Liver (tissue), 3 donors: Measurements from ENCODE around the gene INPP4A.

Source experiments
- EGR1 ChIP-seq, 2 donors: IDR thresholded peaks; 2 replicates each; pipeline ENCODE4 v1.6.1; 2016 to 2018; ENCODE audit warnings: antibody characterized with exemption in 2 of 2, low read depth in 2 of 2
- RAD21 ChIP-seq, 2 donors: IDR thresholded peaks; 2 replicates each; pipeline ENCODE4 v1.6.1; 2016; ENCODE audit warnings: antibody characterized with exemption in 2 of 2, mild to moderate bottlenecking in 2 of 2
- RXRA ChIP-seq, 2 donors: IDR thresholded peaks; 2 replicates each; pipeline ENCODE4 v1.6.1; 2017 to 2018; ENCODE audit warnings: antibody characterized with exemption in 2 of 2, mild to moderate bottlenecking in 1 of 2
- TF ChIP-seq, protein P1 (sequence below): fragments of 150-350 bp; IDR thresholded peaks from 2 replicates; pipeline ENCODE4 v1.5.1; 2017; ENCODE audit warnings: improper control_type of control experiment, low read depth, low read length; ENCODE audit not compliant: missing input control
- TF ChIP-seq, protein P2 (sequence below): IDR thresholded peaks from 2 replicates; pipeline ENCODE4 v1.6.1; 2016; ENCODE audit warnings: antibody characterized with exemption
- TF ChIP-seq, protein P3 (sequence below): IDR thresholded peaks from 2 replicates; pipeline ENCODE4 v1.6.1; 2016; ENCODE audit warnings: antibody characterized with exemption, mild to moderate bottlenecking
- TF ChIP-seq, protein P4 (sequence below): IDR thresholded peaks from 2 replicates; pipeline ENCODE4 v1.6.1; 2016; ENCODE audit warnings: antibody characterized with exemption
- TF ChIP-seq, protein P5 (sequence below): IDR thresholded peaks from 2 replicates; pipeline ENCODE4 v1.6.1; 2016; ENCODE audit warnings: antibody characterized with exemption
- donor health status: healthy.
- donor health status: healthy.

DNA sequence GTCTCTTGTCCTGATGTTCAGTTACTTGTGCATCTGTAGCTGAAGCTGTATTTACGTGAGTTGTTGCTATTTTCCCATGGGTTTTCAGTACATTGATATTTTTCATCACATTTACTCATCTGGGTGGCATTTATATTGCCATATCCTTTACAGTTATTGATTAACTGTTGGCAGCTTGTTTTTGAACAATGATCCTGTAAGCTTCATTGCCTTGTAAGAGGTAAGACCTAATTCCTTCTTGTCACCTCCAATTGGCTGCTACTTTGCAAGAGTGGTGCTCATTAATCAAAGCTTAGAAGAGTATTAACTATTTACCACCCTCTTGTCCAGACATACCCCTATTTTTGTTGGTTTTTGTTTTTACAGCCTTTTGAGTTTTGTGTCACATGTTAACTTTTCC lies 88.9 kb downstream of the INPP4A start:
- TF ChIP-seq, protein P1, sequence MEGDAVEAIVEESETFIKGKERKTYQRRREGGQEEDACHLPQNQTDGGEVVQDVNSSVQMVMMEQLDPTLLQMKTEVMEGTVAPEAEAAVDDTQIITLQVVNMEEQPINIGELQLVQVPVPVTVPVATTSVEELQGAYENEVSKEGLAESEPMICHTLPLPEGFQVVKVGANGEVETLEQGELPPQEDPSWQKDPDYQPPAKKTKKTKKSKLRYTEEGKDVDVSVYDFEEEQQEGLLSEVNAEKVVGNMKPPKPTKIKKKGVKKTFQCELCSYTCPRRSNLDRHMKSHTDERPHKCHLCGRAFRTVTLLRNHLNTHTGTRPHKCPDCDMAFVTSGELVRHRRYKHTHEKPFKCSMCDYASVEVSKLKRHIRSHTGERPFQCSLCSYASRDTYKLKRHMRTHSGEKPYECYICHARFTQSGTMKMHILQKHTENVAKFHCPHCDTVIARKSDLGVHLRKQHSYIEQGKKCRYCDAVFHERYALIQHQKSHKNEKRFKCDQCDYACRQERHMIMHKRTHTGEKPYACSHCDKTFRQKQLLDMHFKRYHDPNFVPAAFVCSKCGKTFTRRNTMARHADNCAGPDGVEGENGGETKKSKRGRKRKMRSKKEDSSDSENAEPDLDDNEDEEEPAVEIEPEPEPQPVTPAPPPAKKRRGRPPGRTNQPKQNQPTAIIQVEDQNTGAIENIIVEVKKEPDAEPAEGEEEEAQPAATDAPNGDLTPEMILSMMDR, result no peak
- TF ChIP-seq, protein P2, sequence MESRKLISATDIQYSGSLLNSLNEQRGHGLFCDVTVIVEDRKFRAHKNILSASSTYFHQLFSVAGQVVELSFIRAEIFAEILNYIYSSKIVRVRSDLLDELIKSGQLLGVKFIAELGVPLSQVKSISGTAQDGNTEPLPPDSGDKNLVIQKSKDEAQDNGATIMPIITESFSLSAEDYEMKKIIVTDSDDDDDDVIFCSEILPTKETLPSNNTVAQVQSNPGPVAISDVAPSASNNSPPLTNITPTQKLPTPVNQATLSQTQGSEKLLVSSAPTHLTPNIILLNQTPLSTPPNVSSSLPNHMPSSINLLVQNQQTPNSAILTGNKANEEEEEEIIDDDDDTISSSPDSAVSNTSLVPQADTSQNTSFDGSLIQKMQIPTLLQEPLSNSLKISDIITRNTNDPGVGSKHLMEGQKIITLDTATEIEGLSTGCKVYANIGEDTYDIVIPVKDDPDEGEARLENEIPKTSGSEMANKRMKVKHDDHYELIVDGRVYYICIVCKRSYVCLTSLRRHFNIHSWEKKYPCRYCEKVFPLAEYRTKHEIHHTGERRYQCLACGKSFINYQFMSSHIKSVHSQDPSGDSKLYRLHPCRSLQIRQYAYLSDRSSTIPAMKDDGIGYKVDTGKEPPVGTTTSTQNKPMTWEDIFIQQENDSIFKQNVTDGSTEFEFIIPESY, result no peak
- TF ChIP-seq, protein P3, sequence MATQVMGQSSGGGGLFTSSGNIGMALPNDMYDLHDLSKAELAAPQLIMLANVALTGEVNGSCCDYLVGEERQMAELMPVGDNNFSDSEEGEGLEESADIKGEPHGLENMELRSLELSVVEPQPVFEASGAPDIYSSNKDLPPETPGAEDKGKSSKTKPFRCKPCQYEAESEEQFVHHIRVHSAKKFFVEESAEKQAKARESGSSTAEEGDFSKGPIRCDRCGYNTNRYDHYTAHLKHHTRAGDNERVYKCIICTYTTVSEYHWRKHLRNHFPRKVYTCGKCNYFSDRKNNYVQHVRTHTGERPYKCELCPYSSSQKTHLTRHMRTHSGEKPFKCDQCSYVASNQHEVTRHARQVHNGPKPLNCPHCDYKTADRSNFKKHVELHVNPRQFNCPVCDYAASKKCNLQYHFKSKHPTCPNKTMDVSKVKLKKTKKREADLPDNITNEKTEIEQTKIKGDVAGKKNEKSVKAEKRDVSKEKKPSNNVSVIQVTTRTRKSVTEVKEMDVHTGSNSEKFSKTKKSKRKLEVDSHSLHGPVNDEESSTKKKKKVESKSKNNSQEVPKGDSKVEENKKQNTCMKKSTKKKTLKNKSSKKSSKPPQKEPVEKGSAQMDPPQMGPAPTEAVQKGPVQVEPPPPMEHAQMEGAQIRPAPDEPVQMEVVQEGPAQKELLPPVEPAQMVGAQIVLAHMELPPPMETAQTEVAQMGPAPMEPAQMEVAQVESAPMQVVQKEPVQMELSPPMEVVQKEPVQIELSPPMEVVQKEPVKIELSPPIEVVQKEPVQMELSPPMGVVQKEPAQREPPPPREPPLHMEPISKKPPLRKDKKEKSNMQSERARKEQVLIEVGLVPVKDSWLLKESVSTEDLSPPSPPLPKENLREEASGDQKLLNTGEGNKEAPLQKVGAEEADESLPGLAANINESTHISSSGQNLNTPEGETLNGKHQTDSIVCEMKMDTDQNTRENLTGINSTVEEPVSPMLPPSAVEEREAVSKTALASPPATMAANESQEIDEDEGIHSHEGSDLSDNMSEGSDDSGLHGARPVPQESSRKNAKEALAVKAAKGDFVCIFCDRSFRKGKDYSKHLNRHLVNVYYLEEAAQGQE, result no peak
- TF ChIP-seq, protein P4, sequence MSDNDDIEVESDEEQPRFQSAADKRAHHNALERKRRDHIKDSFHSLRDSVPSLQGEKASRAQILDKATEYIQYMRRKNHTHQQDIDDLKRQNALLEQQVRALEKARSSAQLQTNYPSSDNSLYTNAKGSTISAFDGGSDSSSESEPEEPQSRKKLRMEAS, result no peak
- no peak for TF ChIP-seq RXRA (IDR thresholded peaks at IDR 0.05)
- TF ChIP-seq RAD21 (IDR thresholded peaks at IDR 0.05), result no peak
- no peak for TF ChIP-seq EGR1 (IDR thresholded peaks at IDR 0.05; ENCODE audit: low read depth in 2 of 2)
- TF ChIP-seq, protein P5, sequence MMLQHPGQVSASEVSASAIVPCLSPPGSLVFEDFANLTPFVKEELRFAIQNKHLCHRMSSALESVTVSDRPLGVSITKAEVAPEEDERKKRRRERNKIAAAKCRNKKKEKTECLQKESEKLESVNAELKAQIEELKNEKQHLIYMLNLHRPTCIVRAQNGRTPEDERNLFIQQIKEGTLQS, result no peak
